AG20443 (cell line): ENCODE results near the gene TES.
"Not testable (repeated sequence)": the region's sequence is repeated elsewhere in the genome, so short reads cannot be mapped to it uniquely, and the experiment has no call there.

Experiments
- DNase-seq: peaks from one replicate; pipeline ENCODE4 v3.0.0; 2012; ENCODE audit warnings: low spot score, mixed read lengths

TES gene

DNA sequence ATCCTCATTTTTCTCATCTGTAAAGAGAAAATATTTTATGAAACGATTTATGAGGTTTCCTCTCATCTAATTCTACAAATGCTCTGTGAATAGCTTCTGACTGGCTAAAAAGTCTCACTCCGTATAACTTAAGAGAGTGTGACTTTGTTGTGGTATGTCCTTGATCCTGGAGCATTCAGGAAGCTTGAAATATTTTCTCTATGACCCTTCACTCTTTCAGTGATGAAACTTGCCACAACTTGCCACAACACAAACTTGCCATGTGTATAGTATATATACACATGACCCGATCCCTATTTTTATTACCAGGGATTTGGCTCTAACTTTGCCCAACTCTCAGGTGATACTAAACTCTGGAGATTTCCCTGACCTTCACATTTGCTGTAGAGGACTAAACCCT is 74.1 kb downstream of the TES start:
- DNase-seq: no peak

- DNase-seq: no peak
Observed at GRCh38 chr7:116285252-116285651, 74.9 kb downstream of the TES start.

DNA sequence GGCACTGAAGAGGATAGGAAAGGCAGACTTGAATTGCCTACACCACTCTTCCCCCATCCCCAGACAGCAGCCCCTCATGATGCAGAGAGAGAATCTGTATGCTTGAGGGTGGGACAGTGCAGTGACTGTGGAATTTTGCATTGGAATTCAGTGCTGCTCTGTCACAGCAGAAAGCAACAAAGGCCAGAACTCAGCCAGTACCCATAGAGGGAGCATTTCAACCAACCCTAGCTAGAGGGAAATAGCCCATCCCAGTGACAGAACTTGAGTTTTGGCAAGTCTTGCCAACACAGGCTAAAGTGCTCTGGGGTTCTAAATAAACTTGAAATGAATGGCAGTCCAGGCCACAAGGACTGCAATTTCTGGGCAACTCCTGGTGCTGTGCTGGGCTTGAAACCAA is 80.4 kb downstream of the TES start:
- peak; percentile 40 for DNase-seq

DNA sequence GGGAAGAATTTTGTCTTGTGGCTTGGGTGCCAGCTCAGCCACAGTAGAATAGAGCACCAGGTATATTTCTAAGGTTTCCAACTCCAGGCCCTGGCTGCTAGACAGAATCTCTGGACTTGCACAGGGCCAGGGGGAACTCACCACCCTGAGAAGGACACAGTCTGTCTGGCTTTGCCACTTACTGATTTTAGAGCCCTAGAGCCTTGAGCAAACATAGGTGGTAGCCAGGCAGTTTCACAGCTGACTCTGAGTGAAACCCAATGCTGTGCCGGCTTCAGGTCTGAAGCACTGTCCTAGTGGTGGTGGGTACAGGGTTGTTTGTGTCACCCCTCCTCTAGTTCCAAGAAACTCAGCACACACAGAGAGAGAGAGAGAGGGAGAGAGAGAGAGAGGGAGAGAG is 81.6 kb downstream of the TES start:
- DNase-seq: no peak

GRCh38 chr7:116292381-116292780 is 82.0 kb downstream of the TES start:
- no peak for DNase-seq

- no peak for DNase-seq
Observed at GRCh38 chr7:116293139-116293538, 82.8 kb downstream of the TES start.

DNA sequence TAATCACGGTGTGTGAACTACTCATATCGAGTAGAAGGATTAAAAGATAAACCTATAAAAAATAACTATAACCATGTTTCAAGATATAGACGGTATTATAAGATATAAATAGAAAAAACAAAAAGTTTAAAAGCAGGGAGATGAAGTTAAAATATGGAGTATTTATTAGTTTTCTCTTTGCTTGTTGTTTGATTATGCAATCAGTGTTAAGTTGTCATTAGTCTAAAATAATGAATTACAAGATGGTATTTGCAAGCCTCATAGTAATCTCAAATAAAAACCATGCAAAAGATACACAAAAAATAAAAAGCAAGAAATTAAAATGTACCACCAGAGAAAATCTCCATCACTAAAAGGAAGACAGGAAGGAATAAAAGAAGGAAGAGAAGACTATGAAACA is 83.3 kb downstream of the TES start:
- no peak for DNase-seq

DNA sequence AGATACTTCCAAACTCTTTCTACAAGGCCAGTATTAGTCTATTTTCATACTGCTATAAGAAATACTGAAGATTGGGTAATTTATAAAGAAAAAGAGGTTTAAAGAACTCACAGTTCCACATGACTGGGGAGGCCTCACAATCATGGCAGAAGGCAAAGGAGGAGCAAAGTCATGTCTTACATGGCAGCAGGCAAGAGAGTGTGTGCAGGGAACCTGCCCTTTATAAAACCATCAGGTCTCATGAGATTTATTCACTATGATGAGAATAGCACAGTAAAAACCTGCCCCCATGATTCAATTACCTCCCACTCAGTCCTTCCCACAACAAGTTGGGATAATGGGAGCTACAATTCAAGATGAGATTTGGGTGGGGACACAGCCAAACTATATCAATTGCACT is 85.6 kb downstream of the TES start:
- DNase-seq: not testable (repeated sequence)

DNA sequence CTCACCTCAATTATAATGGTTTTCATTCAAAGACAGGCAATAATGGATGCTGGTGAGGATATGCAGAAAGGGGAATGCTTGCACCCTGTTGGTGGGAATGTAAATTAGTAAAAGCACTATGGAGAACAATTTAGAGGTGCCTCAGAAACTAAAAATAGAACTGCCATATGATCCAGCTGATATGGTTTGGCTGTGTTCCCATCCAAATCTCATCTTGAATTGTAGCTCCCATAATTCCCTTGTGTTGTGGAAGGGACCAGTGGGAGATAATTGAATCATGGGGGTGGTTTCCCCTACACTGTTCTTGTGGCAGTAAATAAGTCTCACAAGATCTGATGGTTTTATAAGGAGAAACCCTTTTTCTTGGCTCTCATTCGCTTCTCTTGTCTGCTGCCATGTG is 87.7 kb downstream of the TES start:
- DNase-seq: no peak

DNA sequence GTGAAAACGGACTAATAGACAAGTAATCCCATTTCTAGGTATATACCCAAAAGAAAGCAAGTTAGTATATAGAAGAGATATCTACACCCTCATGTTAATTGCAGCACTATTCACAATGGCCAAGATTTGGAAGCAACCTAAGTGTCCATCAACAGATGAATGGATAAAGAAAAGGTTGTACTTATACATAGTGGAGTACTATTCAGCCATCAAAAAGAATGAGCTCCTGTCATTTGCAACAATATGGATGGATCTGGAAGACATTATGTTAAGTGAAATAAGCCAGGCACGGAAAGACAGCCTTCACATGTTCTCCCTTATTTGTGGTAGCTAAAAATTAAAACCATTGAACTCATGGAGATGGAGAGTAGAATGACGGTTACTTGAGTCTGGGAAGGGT is 88.2 kb downstream of the TES start:
- DNase-seq: no peak

GRCh38 chr7:116305485-116306408 is 95.4 kb downstream of the TES start:
- DNase-seq: no peak

DNA sequence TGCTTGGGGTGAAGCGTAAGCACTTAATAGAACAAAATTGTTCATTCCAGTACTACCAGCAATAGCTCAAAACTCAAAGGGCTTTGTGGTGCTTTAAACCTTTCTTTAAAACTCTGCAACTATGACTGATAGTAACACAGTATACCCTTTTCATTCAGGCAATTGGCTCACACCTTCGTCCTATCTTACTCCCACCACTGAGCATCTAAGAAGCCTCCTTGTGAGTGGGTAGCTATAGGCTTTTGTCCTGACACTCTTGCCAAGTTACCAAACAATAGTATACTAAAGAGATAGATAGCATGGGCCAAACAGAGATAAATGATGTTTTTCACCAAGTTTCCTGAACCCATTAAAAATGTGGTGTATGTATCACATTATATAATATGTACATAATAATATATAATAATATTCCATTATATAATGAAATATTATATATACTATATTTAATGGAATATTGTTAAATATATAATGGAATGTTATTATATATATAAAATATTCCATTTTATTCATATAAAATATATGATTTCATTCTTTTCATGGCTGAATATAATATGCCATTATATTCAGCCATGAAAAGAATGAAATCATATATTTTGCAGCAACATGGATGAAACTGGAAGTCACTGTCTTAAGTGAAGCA is 96.2 kb downstream of the TES start:
- no peak for DNase-seq

- DNase-seq: no peak
Observed at GRCh38 chr7:116307253-116307652, 96.9 kb downstream of the TES start.
